Stimulated activated CD8-positive, alpha-beta memory T cell treated with anti-CD3 and anti-CD28 coated beads, Interleukin-15, amount 100 ng/mL, for 1 hour (primary cell): Measurements from ENCODE around the gene PRPF6.

Experiments used
- DNase-seq: peaks from one replicate; pipeline ENCODE4 v3.0.0-alpha.2; 2020; ENCODE audit warnings: low read depth

The PRPF6 gene

GRCh38 chr20:64077541-64077875 lies 96.6 kb downstream of the PRPF6 start:
- no peak for DNase-seq

GRCh38 chr20:64077876-64078551 lies 97.1 kb downstream of the PRPF6 start:
- DNase-seq = no peak

- no peak for DNase-seq
Measured at GRCh38 chr20:64078934-64079272, 98.0 kb downstream of the PRPF6 start.

GRCh38 chr20:64079273-64080012 lies 98.5 kb downstream of the PRPF6 start, which contains the start of gene RGS19:
Gene RGS19 (minus strand): TSS chr20:64079518. CDS start chr20:64076886, 2,632 bp downstream.
- DNase-seq = no peak

- no peak for DNase-seq
Measured at GRCh38 chr20:64080013-64080812, 99.3 kb downstream of the PRPF6 start, which contains the start of gene OPRL1. Gene OPRL1 (plus strand): TSS chr20:64080082. CDS start chr20:64092721, 12,639 bp downstream.

- no peak for DNase-seq
Measured at GRCh38 chr20:64080813-64081623, 100.1 kb downstream of the PRPF6 start.

GRCh38 chr20:64081624-64081964 lies 100.7 kb downstream of the PRPF6 start:
- DNase-seq = no peak

- DNase-seq = no peak
Measured at GRCh38 chr20:64082126-64082731, 101.3 kb downstream of the PRPF6 start.
